PFSK-1 (cell line): Measurements from ENCODE around the gene ATP8A1.

ENCODE experiments used
- FOXP2 ChIP-seq: optimal IDR thresholded peaks from 2 replicates; pipeline ENCODE3; 2011; ENCODE audit warnings: borderline replicate concordance, control low read depth, inconsistent platforms; ENCODE audit not compliant: insufficient read depth; ENCODE audit errors: extremely low read length, extremely low read depth
- POLR2AphosphoS5 ChIP-seq: IDR thresholded peaks from 2 replicates; pipeline ENCODE4 v1.6.1; 2012; ENCODE audit warnings: low read depth, mild to moderate bottlenecking, control low read depth, low read length, moderate library complexity
- REST ChIP-seq, 2 experiments: IDR thresholded peaks; 2 replicates each; pipeline versions ENCODE4 v1.6.1 to v1.8.0; 2011 to 2012; ENCODE audit warnings: low read depth in 2 of 2, low read length in 2 of 2, control low read depth in 1 of 2, inconsistent platforms in 1 of 2, mild to moderate bottlenecking in 1 of 2, moderate library complexity in 1 of 2; ENCODE audit not compliant: insufficient read depth in 1 of 2
- SIN3A ChIP-seq: IDR thresholded peaks from 2 replicates; pipeline ENCODE4 v1.6.1; 2012; ENCODE audit warnings: mild to moderate bottlenecking, low read length, moderate library complexity, borderline replicate concordance; ENCODE audit not compliant: insufficient read depth
- TAF1 ChIP-seq: IDR thresholded peaks from 2 replicates; pipeline ENCODE4 v1.6.1; 2012; ENCODE audit warnings: low read length, control low read depth, borderline replicate concordance; ENCODE audit not compliant: insufficient read depth

ATP8A1 gene

DNA sequence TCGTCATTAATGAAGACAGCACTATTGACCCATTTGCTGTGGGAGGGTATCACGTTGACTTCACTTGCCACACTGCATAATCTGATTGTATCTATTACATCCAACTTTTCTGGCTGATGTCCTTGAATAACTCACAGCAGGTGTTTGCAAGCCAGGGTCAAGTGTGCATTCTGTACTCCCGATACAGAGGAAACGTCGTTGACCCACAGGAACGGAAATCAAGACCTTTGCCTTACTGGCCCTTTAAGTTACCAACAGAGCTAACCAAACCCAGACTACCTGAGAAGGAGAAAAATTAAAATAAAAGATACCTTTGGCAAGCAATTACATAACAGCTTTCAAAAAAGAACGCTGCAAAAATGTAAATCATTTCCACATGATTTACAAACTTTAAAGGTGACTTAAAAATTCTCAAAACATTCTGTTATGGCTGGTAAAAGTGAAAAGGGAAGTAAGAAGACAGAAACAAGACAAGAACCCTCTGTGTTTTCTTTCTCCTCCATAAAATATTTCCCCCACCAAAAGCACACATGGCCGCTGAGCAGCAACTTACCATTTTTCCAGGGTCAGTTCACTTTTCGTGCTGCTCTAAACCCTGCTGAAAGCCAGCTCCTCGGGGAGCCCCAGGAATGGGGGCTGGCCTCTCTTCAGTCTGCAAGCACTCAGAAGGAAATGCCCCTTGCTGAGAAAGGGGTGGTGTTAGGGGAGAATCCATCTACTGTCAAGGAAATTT is 266.1 kb downstream of the ATP8A1 start:
- TF ChIP-seq REST (IDR thresholded peaks at IDR 0.05; ENCODE audit: insufficient read depth in 1 of 2, low read depth in 2 of 2, low read length in 2 of 2) (no peak), TAF1 (no peak)

DNA sequence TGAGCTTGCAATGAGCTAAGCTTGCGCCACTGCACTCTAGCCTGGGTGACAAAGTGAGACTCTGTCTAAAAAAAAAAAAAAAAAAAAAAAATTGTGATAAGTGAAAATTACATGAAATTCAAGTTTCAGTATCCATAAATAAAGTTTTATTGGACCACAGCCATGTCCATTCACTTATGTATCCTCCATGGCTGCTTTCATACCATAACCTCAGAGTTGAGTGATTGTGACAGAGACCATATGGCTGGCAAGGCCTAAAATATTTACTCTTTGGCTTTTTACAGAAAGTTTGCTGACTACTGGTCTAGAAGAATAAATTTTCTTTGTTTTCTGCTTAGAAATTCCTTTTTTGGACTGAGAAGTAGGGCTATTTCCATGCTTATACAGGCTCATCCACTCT is 271.4 kb downstream of the ATP8A1 start:
- no peak for TF ChIP-seq FOXP2
- no peak for TF ChIP-seq TAF1
- TF ChIP-seq REST (IDR thresholded peaks at IDR 0.05; ENCODE audit: insufficient read depth in 1 of 2, low read depth in 2 of 2, low read length in 2 of 2), result no peak
- TF ChIP-seq POLR2AphosphoS5, result no peak
- TF ChIP-seq SIN3A, result no peak

DNA sequence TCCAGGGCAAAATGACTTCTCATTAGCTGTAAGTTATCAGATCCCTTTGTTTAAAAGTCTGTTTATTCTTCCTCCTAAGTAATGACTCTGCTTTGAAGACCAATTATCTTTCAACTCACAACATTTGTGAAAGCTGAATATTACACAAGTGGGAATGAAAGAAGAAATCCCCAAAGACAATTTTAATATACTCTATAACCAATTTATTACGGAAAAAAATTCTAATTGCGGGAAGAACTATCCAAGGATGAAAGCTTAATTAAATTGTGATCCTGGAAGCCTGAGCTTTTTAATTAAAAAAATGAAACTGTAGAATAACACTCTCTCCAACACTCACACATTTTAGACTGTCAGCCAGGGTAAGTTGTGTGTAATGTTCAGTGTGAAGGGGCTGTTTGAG is 275.2 kb downstream of the ATP8A1 start:
- TF ChIP-seq POLR2AphosphoS5 (no peak), REST (IDR thresholded peaks at IDR 0.05; ENCODE audit: insufficient read depth in 1 of 2, low read depth in 2 of 2, low read length in 2 of 2) (no peak), FOXP2 (no peak), SIN3A (no peak), TAF1 (no peak)

GRCh38 chr4:42377497-42377896 is 279.4 kb downstream of the ATP8A1 start:
- TF ChIP-seq REST (IDR thresholded peaks at IDR 0.05; ENCODE audit: insufficient read depth in 1 of 2, low read depth in 2 of 2, low read length in 2 of 2), result no peak
- no peak for TF ChIP-seq TAF1
- TF ChIP-seq FOXP2, result no peak
- no peak for TF ChIP-seq POLR2AphosphoS5
- no peak for TF ChIP-seq SIN3A
